K562 treated with DMSO at 1 percent for 4 hours (cell line): ENCODE measurements around the gene AGO4. TPM values are rescaled to one million over a fixed set of nuclear protein-coding genes. Genes with fewer than 3 reads are reported as not detected.

ENCODE experiments used
- total RNA-seq: library from RNA; unstranded; fragments of 300-600 nt; gene quantifications from 2 replicates; pipeline ENCODE4 v1.2.3, GENCODE V29; 2022; ENCODE audit not compliant: insufficient read depth

AGO4 gene
- total RNA-seq: 4.7 and 7.0 TPM in 2 replicates

GRCh38 chr1:35807614-35808449 is at the start of gene AGO4:
TSS of gene AGO4 (plus strand) at chr1:35808016. CDS start at chr1:35808417, 401 bp downstream.

GRCh38 chr1:35882945-35883634 is 75.3 kb downstream of the AGO4 start, which contains the start of gene AGO1:
TSS of gene AGO1 (plus strand) at chr1:35883209. CDS start at chr1:35883422, 213 bp downstream.

Other genes with a start within 250 kb of the AGO4 start
- gene TFAP2E, start 234.7 kb upstream of the AGO4 start, total RNA-seq: 0.38 TPM in 1 of 2 replicates, not detected in the other
- gene PSMB2, start 166.5 kb upstream of the AGO4 start, total RNA-seq: 83.7 and 87.9 TPM in 2 replicates
- gene C1orf216, start 89.1 kb upstream of the AGO4 start, total RNA-seq: 16.1 and 17.4 TPM in 2 replicates
- gene CLSPN, start 38.0 kb upstream of the AGO4 start, total RNA-seq: 29.1 and 33.4 TPM in 2 replicates
- 9.2 and 9.4 TPM in 2 replicates for gene AGO1, start 75.2 kb downstream of the AGO4 start, total RNA-seq
- 3.6 and 8.2 TPM in 2 replicates for gene AGO3, start 123.1 kb downstream of the AGO4 start, total RNA-seq